K562 treated with DMSO at 1 percent for 48 hours (cell line): ENCODE data around the gene CLDN16. TPM values are rescaled to one million over a fixed set of nuclear protein-coding genes. Genes with fewer than 3 reads are reported as not detected.

Experiments
- total RNA-seq: library from RNA; unstranded; fragments of 300-600 nt; gene quantifications from 2 replicates; pipeline ENCODE4 v1.2.3, GENCODE V29; 2022; ENCODE audit warnings: low replicate concordance; ENCODE audit errors: extremely low read depth

The CLDN16 gene, protein sequence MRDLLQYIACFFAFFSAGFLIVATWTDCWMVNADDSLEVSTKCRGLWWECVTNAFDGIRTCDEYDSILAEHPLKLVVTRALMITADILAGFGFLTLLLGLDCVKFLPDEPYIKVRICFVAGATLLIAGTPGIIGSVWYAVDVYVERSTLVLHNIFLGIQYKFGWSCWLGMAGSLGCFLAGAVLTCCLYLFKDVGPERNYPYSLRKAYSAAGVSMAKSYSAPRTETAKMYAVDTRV
- total RNA-seq = not detected in 2 replicates

DNA sequence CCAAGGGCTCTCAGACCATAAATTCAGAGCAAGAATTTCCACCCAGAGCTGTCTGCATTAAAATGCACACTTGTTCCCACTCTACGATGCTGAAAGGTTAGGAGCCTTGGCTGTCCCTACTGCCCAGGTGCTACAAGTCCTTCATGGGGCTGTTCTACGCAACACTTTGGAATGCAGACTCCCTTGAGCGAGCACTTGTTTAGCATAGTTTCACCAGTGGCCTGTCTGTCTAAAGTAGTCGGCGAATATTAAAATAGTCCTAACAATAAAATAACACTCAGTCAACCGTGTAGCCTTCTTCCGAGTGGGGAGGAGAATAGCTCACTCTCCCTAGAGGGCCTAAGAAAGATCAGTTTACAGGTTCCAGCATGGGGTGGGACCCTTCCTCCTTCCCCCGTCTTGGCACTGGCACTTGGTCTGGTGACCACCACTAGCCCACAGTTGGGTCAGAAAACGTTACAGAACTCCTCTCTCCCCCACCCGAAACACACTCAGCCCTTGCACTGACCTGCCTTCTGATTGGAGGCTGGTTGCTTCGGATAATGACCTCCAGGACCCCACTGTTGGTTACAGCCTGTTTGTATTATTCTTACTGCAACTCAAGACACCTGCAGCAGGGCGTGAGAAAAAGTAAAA lies at the start of gene CLDN16:
Gene CLDN16 (plus strand): TSS at position 586 of the 636 bp plus-strand sequence. CDS start 167 bp downstream, outside the sequence.

GRCh38 chr3:190449801-190450200 lies 61.8 kb downstream of the CLDN16 start, which contains the start of gene TMEM207:
TMEM207 (minus strand) TSS chr3:190449901; CDS start chr3:190449809, 92 bp downstream.

Other genes starting within 250 kb of the CLDN16 start
- gene CLDN1, start 65.7 kb upstream of the CLDN16 start, total RNA-seq = not detected in 2 replicates
- gene TMEM207, start 61.7 kb downstream of the CLDN16 start, total RNA-seq = not detected in 2 replicates
- gene IL1RAP, start 125.9 kb downstream of the CLDN16 start, total RNA-seq = not detected in 2 replicates